DOHH2 (cell line): Measurements from ENCODE around the gene SGTA.

Experiments
- H3F3A ChIP-seq: fragments of 200-600 bp; sonication (generic), shearing (Covaris generic); 2 replicates; pipeline ENCODE4 v1.6.0; 2016; ENCODE audit warnings: antibody characterized with exemption, mild to moderate bottlenecking; ENCODE audit not compliant: control insufficient read depth, insufficient read depth
- H3K27ac ChIP-seq: fragments of 200-600 bp; sonication (generic); 2 replicates; pipeline ENCODE4 v1.5.1; 2014; ENCODE audit warnings: low read depth, mild to moderate bottlenecking, low read length, moderate library complexity
- H3K27me3 ChIP-seq: fragments of 200-600 bp; sonication (generic); 2 replicates; pipeline ENCODE4 v1.6.1; 2014; ENCODE audit warnings: mild to moderate bottlenecking, low read length, mixed read lengths; ENCODE audit not compliant: control insufficient read depth
- H3K36me3 ChIP-seq: fragments of 200-600 bp; sonication (generic); 2 replicates; pipeline ENCODE4 v1.6.1; 2014; ENCODE audit warnings: mild to moderate bottlenecking, low read length, moderate library complexity, mixed read lengths; ENCODE audit not compliant: control insufficient read depth
- H3K4me1 ChIP-seq: fragments of 200-600 bp; sonication (generic); 2 replicates; pipeline ENCODE4 v1.6.1; 2014; ENCODE audit warnings: mild to moderate bottlenecking, low read length, mixed read lengths; ENCODE audit not compliant: control insufficient read depth
- H3K4me2 ChIP-seq: fragments of 200-600 bp; sonication (generic); 2 replicates; pipeline ENCODE4 v1.6.0; 2014; ENCODE audit warnings: mild to moderate bottlenecking, low read length, moderate library complexity
- H3K4me3 ChIP-seq: fragments of 200-600 bp; sonication (generic); 2 replicates; pipeline ENCODE4 v1.5.1; 2014; ENCODE audit warnings: mild to moderate bottlenecking, low read length, mixed read lengths
- H3K79me2 ChIP-seq: fragments of 200-600 bp; sonication (generic); 2 replicates; pipeline ENCODE4 v1.6.1; 2014; ENCODE audit warnings: mild to moderate bottlenecking, low read length, mixed read lengths; ENCODE audit not compliant: control insufficient read depth
- H3K9me2 ChIP-seq: fragments of 200-600 bp; sonication (generic); replicated peaks from 2 replicates; pipeline ENCODE4 v1.6.1; 2014; ENCODE audit warnings: mild to moderate bottlenecking, low read length, mixed read lengths; ENCODE audit not compliant: control insufficient read depth
- H3K9me3 ChIP-seq: fragments of 200-600 bp; sonication (generic); 2 replicates; pipeline ENCODE4 v1.6.1; 2014; ENCODE audit warnings: antibody characterized with exemption, low read length, mixed read lengths; ENCODE audit not compliant: control insufficient read depth, insufficient read depth
- H4K20me1 ChIP-seq: fragments of 200-600 bp; sonication (generic); 2 replicates; pipeline ENCODE4 v1.6.0; 2014; ENCODE audit warnings: low read depth, mild to moderate bottlenecking, antibody characterized with exemption, low read length, moderate library complexity; ENCODE audit not compliant: control insufficient read depth, insufficient read depth
- CTCF ChIP-seq: fragments of 200-600 bp; sonication (generic); IDR thresholded peaks from one replicate; pipeline ENCODE4 v1.5.1; 2014; ENCODE audit warnings: antibody characterized with exemption, mild to moderate bottlenecking, low read depth, low read length; ENCODE audit not compliant: poor library complexity, severe bottlenecking
- EZH2phosphoT487 ChIP-seq: fragments of 200-600 bp; sonication (generic); IDR thresholded peaks from 2 replicates; pipeline ENCODE4 v1.6.1; 2017; ENCODE audit warnings: borderline replicate concordance, mild to moderate bottlenecking, antibody characterized with exemption, low read length, moderate library complexity, mixed read lengths

The SGTA gene

GRCh38 chr19:2767688-2768087 lies 15.4 kb downstream of the SGTA start:
- peaks cover 85% of the 10 kb centered on the region for H3K36me3 ChIP-seq
- no peaks in the 10 kb centered on the region for H3K9me3 ChIP-seq
- H3K4me1 ChIP-seq, result no peaks in the 10 kb centered on the region
- no peak overlapping the region for H3K4me2 ChIP-seq
- H3K79me2 ChIP-seq, result peaks cover 52% of the 10 kb centered on the region
- TF ChIP-seq EZH2phosphoT487 (no peak), CTCF (no peak)
- no peak overlapping the region for H3K27ac ChIP-seq
- no peaks in the 10 kb centered on the region for H3F3A ChIP-seq
- H4K20me1 ChIP-seq, result no peaks in the 10 kb centered on the region; the same call in 1 of the 2 replicates
- no peaks in the 10 kb centered on the region for H3K9me2 ChIP-seq
- no peaks in the 10 kb centered on the region for H3K27me3 ChIP-seq
- H3K4me3 ChIP-seq, result no peak overlapping the region

GRCh38 chr19:2766594-2767372 lies 16.3 kb downstream of the SGTA start:
- Histone ChIP-seq H3K27me3 (no peaks in the 10 kb centered on the region), H4K20me1 (no peaks in the 10 kb centered on the region; the same call in 1 of the 2 replicates), H3K4me2 (no peak overlapping the region), H3K79me2 (peaks cover 43% of the 10 kb centered on the region), H3K4me3 (no peak overlapping the region), H3K9me3 (no peaks in the 10 kb centered on the region), H3F3A (no peaks in the 10 kb centered on the region), H3K36me3 (peaks cover 85% of the 10 kb centered on the region), H3K4me1 (no peaks in the 10 kb centered on the region), H3K27ac (no peak overlapping the region), H3K9me2 (no peaks in the 10 kb centered on the region)
- no peak for TF ChIP-seq CTCF
- TF ChIP-seq EZH2phosphoT487, result no peak

GRCh38 chr19:2765376-2765775 lies 17.7 kb downstream of the SGTA start:
- H3K9me3 ChIP-seq, result no peaks in the 10 kb centered on the region
- no peaks in the 10 kb centered on the region for H3K27me3 ChIP-seq
- no peaks in the 10 kb centered on the region for H3F3A ChIP-seq
- TF ChIP-seq EZH2phosphoT487 (no peak), CTCF (no peak)
- H3K4me3 ChIP-seq, result no peak overlapping the region
- no peak overlapping the region for H3K4me2 ChIP-seq
- H3K9me2 ChIP-seq, result no peaks in the 10 kb centered on the region
- no peaks in the 10 kb centered on the region for H3K4me1 ChIP-seq
- H3K79me2 ChIP-seq, result peaks cover 29% of the 10 kb centered on the region
- peaks cover 86% of the 10 kb centered on the region for H3K36me3 ChIP-seq
- H4K20me1 ChIP-seq, result no peaks in the 10 kb centered on the region
- no peak overlapping the region for H3K27ac ChIP-seq
